DND-41 (cell line): ENCODE data around the gene IL4R.

Source experiments
- CTCF ChIP-seq: IDR thresholded peaks from 2 replicates; pipeline ENCODE4 v1.5.1; 2012; ENCODE audit warnings: borderline replicate concordance, low read length, moderate library complexity, mild to moderate bottlenecking; ENCODE audit not compliant: poor library complexity, severe bottlenecking; ENCODE audit errors: extremely low read depth
- EZH2 ChIP-seq: IDR thresholded peaks from 3 replicates; pipeline ENCODE4 v1.6.1; 2012; ENCODE audit warnings: borderline replicate concordance, low read depth, mild to moderate bottlenecking, moderate library complexity, low read length, inconsistent platforms; ENCODE audit not compliant: severe bottlenecking

GRCh38 chr16:27311897-27312303, 1.9 kb upstream of the IL4R start:
- TF ChIP-seq CTCF = no peak
- TF ChIP-seq EZH2 = no peak
